ENCODE measurements around the gene GJA5.

DNA sequence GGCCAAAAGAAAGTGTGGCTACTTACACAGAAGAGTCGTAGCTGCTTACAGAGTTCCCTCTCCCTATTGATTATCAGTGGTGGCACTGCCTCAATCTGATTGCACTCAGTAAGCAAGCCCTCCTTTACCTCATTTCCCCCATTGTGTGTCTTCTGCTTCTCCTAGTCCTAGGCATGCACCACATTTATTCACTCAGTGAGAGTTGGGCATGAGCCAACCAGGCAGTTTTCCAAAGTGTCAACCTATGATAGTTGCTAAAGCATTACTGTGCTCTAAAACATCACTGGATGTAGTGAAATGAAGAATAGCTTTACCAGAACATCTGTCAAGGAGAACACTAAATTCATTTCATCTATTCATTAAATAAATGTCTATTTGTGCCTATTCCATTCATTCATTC lies 19.3 kb downstream of the GJA5 start:
- TF ChIP-seq CTCF (IDR thresholded peaks at IDR 0.05): no peak
- no peak for TF ChIP-seq EZH2 (IDR thresholded peaks at IDR 0.05; ENCODE audit: borderline replicate concordance, insufficient read depth, low read depth, low read length, poor library complexity, severe bottlenecking)
